Loucy (cell line): ENCODE results near the gene ESR2.

Experiments used
- EZH2phosphoT487 ChIP-seq: fragments of 200-600 bp; IDR thresholded peaks from 2 replicates; pipeline ENCODE4 v1.6.1; 2018; ENCODE audit warnings: antibody characterized with exemption, mild to moderate bottlenecking, moderate library complexity, borderline replicate concordance
- TF ChIP-seq, protein P1 (sequence below): fragments of 200-600 bp; sonication (generic); conservative IDR thresholded peaks from 2 replicates; pipeline ENCODE4 v1.5.1; 2014; ENCODE audit warnings: mild to moderate bottlenecking, antibody characterized with exemption, low read length

DNA sequence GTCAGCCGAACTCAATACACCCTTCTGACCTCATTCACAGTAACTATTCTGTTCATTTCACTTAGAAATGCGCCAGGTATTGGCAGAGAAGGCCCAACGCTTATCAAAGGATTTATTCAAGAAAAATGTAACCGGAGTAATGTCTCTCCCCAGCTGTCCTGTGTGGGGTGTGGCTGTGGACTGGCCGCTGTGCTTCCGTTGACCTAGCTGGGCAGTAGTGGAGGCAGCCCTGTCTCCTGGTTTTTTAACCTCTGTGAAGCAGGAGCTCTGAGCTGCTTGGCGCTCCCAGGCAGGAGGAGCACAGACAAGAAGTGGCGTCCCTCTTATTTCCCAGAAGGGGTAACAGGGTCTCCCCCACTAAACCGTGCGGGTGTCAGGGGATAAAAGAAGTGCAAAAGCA is 85.2 kb downstream of the ESR2 start:
- TF ChIP-seq, protein P1, sequence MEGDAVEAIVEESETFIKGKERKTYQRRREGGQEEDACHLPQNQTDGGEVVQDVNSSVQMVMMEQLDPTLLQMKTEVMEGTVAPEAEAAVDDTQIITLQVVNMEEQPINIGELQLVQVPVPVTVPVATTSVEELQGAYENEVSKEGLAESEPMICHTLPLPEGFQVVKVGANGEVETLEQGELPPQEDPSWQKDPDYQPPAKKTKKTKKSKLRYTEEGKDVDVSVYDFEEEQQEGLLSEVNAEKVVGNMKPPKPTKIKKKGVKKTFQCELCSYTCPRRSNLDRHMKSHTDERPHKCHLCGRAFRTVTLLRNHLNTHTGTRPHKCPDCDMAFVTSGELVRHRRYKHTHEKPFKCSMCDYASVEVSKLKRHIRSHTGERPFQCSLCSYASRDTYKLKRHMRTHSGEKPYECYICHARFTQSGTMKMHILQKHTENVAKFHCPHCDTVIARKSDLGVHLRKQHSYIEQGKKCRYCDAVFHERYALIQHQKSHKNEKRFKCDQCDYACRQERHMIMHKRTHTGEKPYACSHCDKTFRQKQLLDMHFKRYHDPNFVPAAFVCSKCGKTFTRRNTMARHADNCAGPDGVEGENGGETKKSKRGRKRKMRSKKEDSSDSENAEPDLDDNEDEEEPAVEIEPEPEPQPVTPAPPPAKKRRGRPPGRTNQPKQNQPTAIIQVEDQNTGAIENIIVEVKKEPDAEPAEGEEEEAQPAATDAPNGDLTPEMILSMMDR = no peak
- no peak for TF ChIP-seq EZH2phosphoT487
